ENCODE data around the gene TCEA2. TPM values are rescaled to one million over a fixed set of nuclear protein-coding genes. Genes with fewer than 3 reads are reported as not detected.
A peak's percentile ranks its signal among the peaks of the same experiment; 100 is the strongest.

TCEA2 gene
- total and polyA plus RNA-seq, 2 of the 13 experiments (the other 11 are each of a cell fraction or from before 2014, with no cell fraction given), result 28.1 to 33.7 TPM

- TF ChIP-seq TFAP4 (IDR thresholded peaks at IDR 0.05; ENCODE audit: borderline replicate concordance, low read depth) (no peak), ZNF280B (CRISPR knock-in tag; IDR thresholded peaks at IDR 0.05; ENCODE audit: borderline replicate concordance) (no peak), ZFAT (CRISPR knock-in tag; conservative IDR thresholded peaks at IDR 0.05) (no peak), ZNF572 (CRISPR knock-in tag; IDR thresholded peaks at IDR 0.05) (no peak), RBFOX2 (IDR thresholded peaks at IDR 0.05; ENCODE audit: low read depth, low read length) (peak; percentile 81), SOX13 (IDR thresholded peaks at IDR 0.05) (no peak), SOX13 (CRISPR knock-in tag; conservative IDR thresholded peaks at IDR 0.05 in 1 of 2, IDR thresholded peaks at IDR 0.05 in 1 of 2) (no peak), NBN (conservative IDR thresholded peaks at IDR 0.05) (no peak), ATF7 (IDR thresholded peaks at IDR 0.05) (no peak), ATF7 (CRISPR knock-in tag; IDR thresholded peaks at IDR 0.05) (no peak), RFX5 (IDR thresholded peaks at IDR 0.05; ENCODE audit: low read depth, low read length) (no peak), ZNF574 (CRISPR knock-in tag; IDR thresholded peaks at IDR 0.05) (0 out of 2 replicates have a peak, but pooled peaks have one; percentile 33), GZF1 (CRISPR knock-in tag; IDR thresholded peaks at IDR 0.05) (no peak), ZNF205 (CRISPR knock-in tag; IDR thresholded peaks at IDR 0.05) (0 out of 2 replicates have a peak, but pooled peaks have one; percentile 27), ELF1 (CRISPR knock-in tag; IDR thresholded peaks at IDR 0.05) (no peak), CENPX (CRISPR knock-in tag; IDR thresholded peaks at IDR 0.05) (no peak), BRCA1 (CRISPR knock-in tag; IDR thresholded peaks at IDR 0.05) (no peak), ZNF34 (CRISPR knock-in tag; IDR thresholded peaks at IDR 0.05; ENCODE audit: borderline replicate concordance) (no peak), ZMAT3 (CRISPR knock-in tag; conservative IDR thresholded peaks at IDR 0.05) (0 out of 2 replicates have a peak, but pooled peaks have one; percentile 9), ZNF749 (CRISPR knock-in tag; IDR thresholded peaks at IDR 0.05; ENCODE audit: borderline replicate concordance) (peak; percentile 14; the same call in 1 of the 2 replicates), SSRP1 (CRISPR knock-in tag; IDR thresholded peaks at IDR 0.05) (no peak), HNRNPUL1 (IDR thresholded peaks at IDR 0.05; ENCODE audit: low read depth, low read length) (no peak)
- TF ChIP-seq, protein P1, sequence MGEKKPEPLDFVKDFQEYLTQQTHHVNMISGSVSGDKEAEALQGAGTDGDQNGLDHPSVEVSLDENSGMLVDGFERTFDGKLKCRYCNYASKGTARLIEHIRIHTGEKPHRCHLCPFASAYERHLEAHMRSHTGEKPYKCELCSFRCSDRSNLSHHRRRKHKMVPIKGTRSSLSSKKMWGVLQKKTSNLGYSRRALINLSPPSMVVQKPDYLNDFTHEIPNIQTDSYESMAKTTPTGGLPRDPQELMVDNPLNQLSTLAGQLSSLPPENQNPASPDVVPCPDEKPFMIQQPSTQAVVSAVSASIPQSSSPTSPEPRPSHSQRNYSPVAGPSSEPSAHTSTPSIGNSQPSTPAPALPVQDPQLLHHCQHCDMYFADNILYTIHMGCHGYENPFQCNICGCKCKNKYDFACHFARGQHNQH (CRISPR knock-in tag; IDR thresholded peaks at IDR 0.05), result no peak
- TF ChIP-seq, protein P2, sequence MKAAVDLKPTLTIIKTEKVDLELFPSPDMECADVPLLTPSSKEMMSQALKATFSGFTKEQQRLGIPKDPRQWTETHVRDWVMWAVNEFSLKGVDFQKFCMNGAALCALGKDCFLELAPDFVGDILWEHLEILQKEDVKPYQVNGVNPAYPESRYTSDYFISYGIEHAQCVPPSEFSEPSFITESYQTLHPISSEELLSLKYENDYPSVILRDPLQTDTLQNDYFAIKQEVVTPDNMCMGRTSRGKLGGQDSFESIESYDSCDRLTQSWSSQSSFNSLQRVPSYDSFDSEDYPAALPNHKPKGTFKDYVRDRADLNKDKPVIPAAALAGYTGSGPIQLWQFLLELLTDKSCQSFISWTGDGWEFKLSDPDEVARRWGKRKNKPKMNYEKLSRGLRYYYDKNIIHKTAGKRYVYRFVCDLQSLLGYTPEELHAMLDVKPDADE (CRISPR knock-in tag; IDR thresholded peaks at IDR 0.05), result no peak
Observed at GRCh38 chr20:64049060-64049877, 13.7 kb upstream of the TCEA2 start, which contains the start of gene SOX18 (continued).
